ENCODE data around the gene MAVS.

The MAVS gene

GRCh38 chr20:3925113-3925695 lies 78.6 kb downstream of the MAVS start:
- intact Hi-C loops (cut with micrococcal nuclease), result loop anchor here (2.0 to 5.0 kb wide), 4 partner anchors 16 to 157 kb away; no protein-coding TSS in a partner anchor

More at GRCh38 chr20:3925113-3925695, 78.6 kb downstream of the MAVS start:
- Mint-ChIP-seq H3K4me3 (no peak overlapping the region), H3K4me1 (ENCODE audit: low read depth) (peaks cover 83% of the 10 kb centered on the region), H3K36me3 (ENCODE audit: low read depth) (peaks cover 83% of the 10 kb centered on the region), H3K9me3 (no peaks in the 10 kb centered on the region), H3K27ac (peak overlapping the region; percentile 69), H3K27me3 (no peaks in the 10 kb centered on the region)
